Lung (tissue), 12 donors: Measurements from ENCODE around the gene CYP2D6. TPM values are rescaled to one million over a fixed set of nuclear protein-coding genes. Genes with fewer than 3 reads are reported as not detected.
A peak's percentile ranks its signal among the peaks of the same experiment; 100 is the strongest.

ENCODE experiments used
- ATAC-seq: fragments of 200-7000 bp; cut with Tn5 transposase; one replicate; pipeline ENCODE4 v1.9.1; 2020; ENCODE audit warnings: moderate number of reproducible peaks; ENCODE audit not compliant: insufficient read depth, low FRiP score
- DNase-seq, 3 donors: peaks; one replicate each; pipeline ENCODE4 v3.0.0-alpha.2; 2013 to 2017
- H3K27ac ChIP-seq, 2 donors: one replicate each; pipeline ENCODE4 v1.5.1; 2013; ENCODE audit warnings: mild to moderate bottlenecking in 2 of 2, moderate library complexity in 2 of 2, control low read depth in 1 of 2, inconsistent platforms in 1 of 2, low read depth in 1 of 2, low read length in 1 of 2
- H3K27me3 ChIP-seq, 3 donors: one replicate each; pipeline ENCODE4 v1.5.1; 2013; ENCODE audit warnings: low read length in 2 of 3; ENCODE audit not compliant: control insufficient read depth in 3 of 3, insufficient read depth in 3 of 3
- H3K36me3 ChIP-seq, 4 donors: one replicate each; pipeline ENCODE4 v1.5.1; 2013; ENCODE audit warnings: low read length in 4 of 4, mild to moderate bottlenecking in 1 of 4, moderate library complexity in 1 of 4; ENCODE audit not compliant: control insufficient read depth in 4 of 4, insufficient read depth in 4 of 4
- H3K4me1 ChIP-seq, 5 donors: one replicate each; pipeline ENCODE4 v1.5.1; 2013; ENCODE audit warnings: low read length in 5 of 5, mild to moderate bottlenecking in 2 of 5, moderate library complexity in 1 of 5; ENCODE audit not compliant: control insufficient read depth in 5 of 5, insufficient read depth in 5 of 5
- H3K4me3 ChIP-seq: one replicate; pipeline ENCODE4 v1.5.1; 2013; ENCODE audit warnings: mild to moderate bottlenecking, control low read depth, moderate library complexity
- H3K9ac ChIP-seq, 2 donors: one replicate each; pipeline ENCODE4 v1.5.1; 2013; ENCODE audit warnings: low read length in 2 of 2, control low read depth in 1 of 2; ENCODE audit not compliant: insufficient read depth in 1 of 2
- H3K9me3 ChIP-seq, 4 donors: one replicate each; pipeline ENCODE4 v1.5.1; 2013; ENCODE audit warnings: low read length in 3 of 4, mild to moderate bottlenecking in 1 of 4, moderate library complexity in 1 of 4; ENCODE audit not compliant: control insufficient read depth in 4 of 4, insufficient read depth in 3 of 4
- CTCF ChIP-seq: IDR thresholded peaks from 2 replicates; pipeline ENCODE4 v1.5.1; 2012; ENCODE audit warnings: mild to moderate bottlenecking; ENCODE audit errors: control extremely low read depth, extremely low read depth
- WGBS, 2 donors: extraction: QIAGEN DNeasy Blood & Tissue Kit; methylation state at CpG; one replicate each; pipeline ENCODE4 v1.1.7; 2013; 5-methylcytosine and 5-hydroxymethylcytosine counted together
- polyA plus RNA-seq, 2 donors: library from polyadenylated mRNA; stranded (reverse); fragments of 200-250 nt; gene quantifications; one replicate each; pipeline ENCODE4 v1.2.1, GENCODE V29; 2013
- total RNA-seq, 2 donors: library from RNA; depleted of rRNA in 1 of 2; stranded (reverse); fragments of >200 nt in 1 of 2; gene quantifications; one replicate each; pipeline ENCODE4 v1.2.1, GENCODE V29; 2014 to 2021
- donor health status: control.
- donor health status: control.
- donor health status: Bipolar disorder and iron deficiency.
- donor health status: healthy.
- donor health status: DM: yes; HTN: yes; CAD: no.

CYP2D6 gene
- total and polyA plus RNA-seq, 4 donors, result 0.80 to 1.3 (median 1.1) TPM

- Histone ChIP-seq H3K9ac (no peak overlapping the region), H3K4me1 (peaks cover 0 to 12% (median 6%) of the 10 kb centered on the region in 5 donors), H3K27me3 (no peaks in the 10 kb centered on the region), H3K4me3 (no peak overlapping the region), H3K27ac (no peak overlapping the region), H3K36me3 (peaks cover 0 to 18% (median 5%) of the 10 kb centered on the region in 4 donors), H3K9me3 (no peaks in the 10 kb centered on the region)
- DNase-seq (no peak), ATAC-seq (no peak)
- no peak for TF ChIP-seq CTCF
- 76 to 84% methylated on average over 5 of the region's 5 CpGs for WGBS, 2 donors
Measured at GRCh38 chr22:42170946-42171345, 40.3 kb upstream of the CYP2D6 start.

- Histone ChIP-seq H3K9ac (no peak overlapping the region), H3K9me3 (no peaks in the 10 kb centered on the region), H3K36me3 (peaks cover 0 to 21% (median 6%) of the 10 kb centered on the region in 4 donors), H3K4me1 (peaks cover 0 to 12% (median 4%) of the 10 kb centered on the region in 5 donors), H3K4me3 (no peak overlapping the region), H3K27me3 (no peaks in the 10 kb centered on the region), H3K27ac (no peak overlapping the region)
- peak; percentile 89 for TF ChIP-seq CTCF
- DNase-seq (peak; percentile 86 to 89 (median 88)), ATAC-seq (no peak)
- WGBS, 2 donors, result 59 to 61% methylated on average over 7 of the region's 7 CpGs
Measured at GRCh38 chr22:42169055-42169469, 38.5 kb upstream of the CYP2D6 start.

- Histone ChIP-seq H3K9ac (no peak overlapping the region), H3K27ac (no peak overlapping the region), H3K9me3 (no peaks in the 10 kb centered on the region), H3K36me3 (peaks cover 0 to 21% (median 6%) of the 10 kb centered on the region in 4 donors), H3K4me3 (no peak overlapping the region), H3K27me3 (no peaks in the 10 kb centered on the region), H3K4me1 (peaks cover 0 to 9% (median 2%) of the 10 kb centered on the region in 5 donors)
- TF ChIP-seq CTCF, result no peak
- WGBS, 2 donors, result 93 to 97% methylated on average over 15 of the region's 15 CpGs
- no peak for DNase-seq
- no peak for ATAC-seq
Measured at GRCh38 chr22:42168476-42168875, 37.9 kb upstream of the CYP2D6 start.

- WGBS, 2 donors, result 83 to 92% methylated on average over 10 of the region's 10 CpGs
- Histone ChIP-seq H3K36me3 (peaks cover 0 to 24% (median 10%) of the 10 kb centered on the region in 4 donors), H3K27ac (no peak overlapping the region)
Measured at GRCh38 chr22:42167066-42167465, 36.5 kb upstream of the CYP2D6 start.

More at GRCh38 chr22:42167066-42167465, 36.5 kb upstream of the CYP2D6 start:
- Histone ChIP-seq H3K4me1 (no peaks in the 10 kb centered on the region), H3K9ac (no peak overlapping the region), H3K9me3 (no peaks in the 10 kb centered on the region), H3K4me3 (no peak overlapping the region), H3K27me3 (no peaks in the 10 kb centered on the region)
- TF ChIP-seq CTCF, result no peak
- ATAC-seq (no peak), DNase-seq (no peak)
